K562 (cell line): Measurements from ENCODE around the gene PDE2A. TPM values are rescaled to one million over a fixed set of nuclear protein-coding genes. Genes with fewer than 3 reads are reported as not detected.

ENCODE experiments used
- ATAC-seq: fragments of 200-7000 bp; cut with Tn5 transposase; 3 replicates; pipeline ENCODE4 v1.9.1; 2020; ENCODE audit warnings: moderate library complexity
- BruUV-seq: library from RNA; stranded (reverse); fragments of 400-500 nt; replicated peaks from 2 replicates; lab custom pipeline; 2021; lab: Mats Ljungman, UMichigan
- CTCF ChIA-PET: fragments of 300-600 bp; formaldehyde crosslinking; extraction: SDS; loops from one replicate; lab custom pipeline; 2021; ENCODE audit warnings: low intra/inter-chr PET ratio; lab: Yijun Ruan, JAX
- POLR2A ChIA-PET: fragments of 300-600, 350-650 bp; sonication (Branson Sonifier 250); formaldehyde crosslinking; extraction: SDS; loops from one replicate; lab custom pipeline; 2021; ENCODE audit warnings: antibody characterized with exemption, inconsistent platforms; lab: Yijun Ruan, JAX
- DNase-seq, 4 experiments: peaks; one replicate each; pipeline versions ENCODE4 v3.0.0 to v3.0.0-alpha.2; 2011 to 2018; ENCODE audit warnings: low spot score in 3 of 4, mixed read lengths in 3 of 4; ENCODE audit errors: extremely low read depth in 1 of 4
- FAIRE-seq: peaks from 2 replicates; lab custom pipeline; 2011; peaks lifted over from hg19 to GRCh38; lab: Jason Lieb, UNC
- H2AFZ ChIP-seq: 2 replicates; pipeline ENCODE4 v1.6.0; 2011; ENCODE audit warnings: low read depth, low read length, control low read depth, inconsistent platforms
- H3K27ac ChIP-seq: fragments of 200-600 bp; 3 replicates; pipeline ENCODE4 v1.8.0; 2011; ENCODE audit warnings: low read depth, mild to moderate bottlenecking, control low read depth, inconsistent platforms, low read length, moderate library complexity, mixed read lengths; ENCODE audit errors: extremely low read depth
- H3K27me3 ChIP-seq, 2 experiments: fragments of 300-600 bp in 1 of 2; 2 replicates in 1 of 2; 3 replicates in 1 of 2; pipeline versions ENCODE4 v1.6.0 to v1.8.0; 2011; ENCODE audit warnings: inconsistent platforms in 2 of 2, low read length in 2 of 2, mild to moderate bottlenecking in 1 of 2, mixed read lengths in 1 of 2, moderate library complexity in 1 of 2; ENCODE audit not compliant: control insufficient read depth in 2 of 2, insufficient read depth in 2 of 2
- H3K36me3 ChIP-seq: fragments of 300-600 bp; 3 replicates; pipeline ENCODE4 v1.8.0; 2011; ENCODE audit warnings: mild to moderate bottlenecking, low read length, inconsistent platforms; ENCODE audit not compliant: control insufficient read depth, insufficient read depth
- H3K4me1 ChIP-seq, 2 experiments: fragments of 200-600 bp in 1 of 2; replicated peaks in 1 of 2; 2 replicates in 1 of 2; 3 replicates in 1 of 2; pipeline versions ENCODE4 v1.5.1 to v1.8.0; 2011; ENCODE audit warnings: inconsistent platforms in 2 of 2, low read length in 2 of 2, mild to moderate bottlenecking in 1 of 2, mixed read lengths in 1 of 2, moderate library complexity in 1 of 2; ENCODE audit not compliant: control insufficient read depth in 2 of 2, insufficient read depth in 2 of 2
- H3K4me2 ChIP-seq: 2 replicates; pipeline ENCODE4 v1.6.1; 2011; ENCODE audit warnings: low read length, control low read depth, inconsistent platforms, mixed read lengths; ENCODE audit not compliant: insufficient read depth
- H3K4me3 ChIP-seq: fragments of 200-600 bp; sonication (generic), shearing (Covaris generic); 2 replicates; pipeline ENCODE4 v1.5.1; 2016; ENCODE audit warnings: control low read depth, inconsistent platforms
- H3K79me2 ChIP-seq: fragments of 200-600 bp; 3 replicates; pipeline ENCODE4 v1.8.0; 2011; ENCODE audit warnings: low read length, inconsistent platforms; ENCODE audit not compliant: control insufficient read depth, insufficient read depth
- H3K9ac ChIP-seq, 2 experiments: 2 replicates each; pipeline versions ENCODE4 v1.6.0 to v1.6.1; 2011; ENCODE audit warnings: low read depth in 2 of 2, low read length in 2 of 2, control low read depth in 1 of 2, inconsistent platforms in 1 of 2, mild to moderate bottlenecking in 1 of 2, mixed read lengths in 1 of 2; ENCODE audit not compliant: insufficient read depth in 1 of 2
- H3K9me1 ChIP-seq: one replicate; pipeline ENCODE4 v1.6.0; 2011; ENCODE audit warnings: inconsistent platforms, mild to moderate bottlenecking, low read length, moderate library complexity; ENCODE audit not compliant: control insufficient read depth, insufficient read depth
- H3K9me3 ChIP-seq: replicated peaks from 2 replicates; pipeline ENCODE4 v1.5.1; 2011; ENCODE audit warnings: low read depth, low read length, inconsistent platforms; ENCODE audit not compliant: control insufficient read depth, insufficient read depth
- H4K20me1 ChIP-seq: replicated peaks from 2 replicates; pipeline ENCODE4 v1.6.1; 2011; ENCODE audit warnings: low read length, inconsistent platforms, mixed read lengths; ENCODE audit not compliant: control insufficient read depth, insufficient read depth
- ATF7 ChIP-seq: fragments of 450-650 bp; IDR thresholded peaks from 2 replicates; pipeline ENCODE4 v1.7.1; 2014; ENCODE audit warnings: mild to moderate bottlenecking, moderate library complexity
- CREBBP ChIP-seq: IDR thresholded peaks from one replicate; pipeline ENCODE4 v1.6.1; 2012; ENCODE audit warnings: low read depth, mild to moderate bottlenecking, control low read depth, inconsistent platforms, low read length
- E2F6 ChIP-seq, 2 experiments: IDR thresholded peaks; 2 replicates each; pipeline ENCODE4 v1.6.1; 2011; ENCODE audit warnings: borderline replicate concordance in 1 of 2, control low read depth in 1 of 2, low read depth in 1 of 2, low read length in 1 of 2, mild to moderate bottlenecking in 1 of 2, mixed read lengths in 1 of 2, moderate library complexity in 1 of 2; ENCODE audit not compliant: insufficient read depth in 1 of 2, insufficient read length in 1 of 2, poor library complexity in 1 of 2, severe bottlenecking in 1 of 2; ENCODE audit errors: extremely low read depth in 1 of 2
- ELK1 ChIP-seq: sonication (generic); formaldehyde crosslinking; IDR thresholded peaks from 2 replicates; pipeline ENCODE4 v1.8.1; 2022; ENCODE audit warnings: missing genetic modification reagents
- KAT2B ChIP-seq: IDR thresholded peaks from one replicate; pipeline ENCODE4 v1.6.1; 2012; ENCODE audit warnings: low read depth, mild to moderate bottlenecking, control low read depth, inconsistent platforms, low read length, moderate library complexity
- MLX ChIP-seq, 2 experiments: fragments of 450-650 bp in 1 of 2; sonication (generic) in 1 of 2; formaldehyde crosslinking; conservative IDR thresholded peaks; 2 replicates each; pipeline versions ENCODE4 v1.4.0 to v1.8.1; 2020 to 2022; ENCODE audit warnings: mild to moderate bottlenecking in 1 of 2, missing genetic modification reagents in 1 of 2
- NR0B1 ChIP-seq: fragments of 450-650 bp; IDR thresholded peaks from one replicate; pipeline ENCODE4 v1.6.1; 2018; ENCODE audit warnings: mild to moderate bottlenecking, moderate library complexity; ENCODE audit not compliant: partially characterized antibody
- RBM17 ChIP-seq: fragments of 200-400 bp; formaldehyde crosslinking; IDR thresholded peaks from 2 replicates; pipeline ENCODE4 v1.6.1; 2017; ENCODE audit warnings: low read depth, mild to moderate bottlenecking, low read length, borderline replicate concordance
- RFX7 ChIP-seq: fragments of 250-450 bp; sonication (Bioruptor Pico); IDR thresholded peaks from 2 replicates; pipeline ENCODE4 v1.5.1; 2021; ENCODE audit warnings: mild to moderate bottlenecking
- SIN3B ChIP-seq: fragments of 450-650 bp; IDR thresholded peaks from 2 replicates; pipeline ENCODE4 v1.6.1; 2017; ENCODE audit warnings: low read depth, mild to moderate bottlenecking, moderate library complexity
- SLC30A9 ChIP-seq: fragments of 250-450 bp; sonication (Bioruptor Pico); IDR thresholded peaks from 2 replicates; pipeline ENCODE4 v1.8.0; 2022; ENCODE audit warnings: mild to moderate bottlenecking, moderate library complexity
- ZEB2 ChIP-seq: fragments of 450-650 bp; IDR thresholded peaks from 2 replicates; pipeline ENCODE4 v1.6.1; 2016
- ZKSCAN1 ChIP-seq: fragments of 150-350 bp; IDR thresholded peaks from 2 replicates; pipeline ENCODE4 v1.6.1; 2016; ENCODE audit warnings: low read depth, low read length
- ZNF133 ChIP-seq: fragments of 250-450 bp; sonication (Bioruptor Pico); IDR thresholded peaks from 2 replicates; pipeline ENCODE4 v1.4.0; 2020; ENCODE audit warnings: mild to moderate bottlenecking
- ZNF384 ChIP-seq: IDR thresholded peaks from 2 replicates; pipeline ENCODE4 v1.6.1; 2012; ENCODE audit warnings: low read depth, low read length, improper control_type of control experiment
- ZNF512 ChIP-seq: IDR thresholded peaks from 2 replicates; pipeline ENCODE4 v1.6.1; 2016; ENCODE audit warnings: missing genetic modification characterization, missing compliant biosample characterization
- ZNF57 ChIP-seq: fragments of 450-650 bp; formaldehyde crosslinking; IDR thresholded peaks from 2 replicates; pipeline ENCODE4 v1.4.0; 2020; ENCODE audit warnings: mild to moderate bottlenecking, moderate library complexity
- ZNF699 ChIP-seq: fragments of 250-450 bp; sonication (Bioruptor Pico); IDR thresholded peaks from 2 replicates; pipeline ENCODE4 v1.8.0; 2021; ENCODE audit warnings: mild to moderate bottlenecking, moderate library complexity; ENCODE audit not compliant: insufficient replicate concordance
- WGBS: fragments of 100-300 bp; shearing (Covaris generic); methylation state at CpG from one replicate; pipeline ENCODE4 v1.1.6; 2016; ENCODE audit warnings: low coverage, mixed read lengths; ENCODE audit not compliant: insufficient coverage; ENCODE audit errors: missing lambda C conversion rate; 5-methylcytosine and 5-hydroxymethylcytosine counted together
- in situ Hi-C: fragments of 300-500 bp; cut with MboI; formaldehyde crosslinking; loops from 4 replicates; pipeline ENCODE4 v1.15.0; 2018; ENCODE audit warnings: inconsistent platforms, mixed read lengths
- intact Hi-C: fragments of 100-400 bp; cut with micrococcal nuclease; formaldehyde crosslinking; loops from 2 replicates; pipeline ENCODE4 v1.14.2; 2022
- polyA plus RNA-seq, 8 experiments: library from polyadenylated mRNA; depleted of rRNA in 4 of 8; stranded (reverse) in 5 of 8; unstranded in 3 of 8; fragments of >200 nt; fragmentation: Nextera tagmentation in 2 of 8; fragmentation: Illumina TruSeq in 1 of 8; extraction: Ambion mirVana in 2 of 8; extraction: Trizol in 1 of 8; gene quantifications; 2 replicates each; pipeline versions ENCODE4 v1.2.1 to v1.2.3, GENCODE V29; 2011 to 2014; ENCODE audit warnings: inconsistent platforms in 1 of 8, missing spikeins in 1 of 8
- total RNA-seq, 7 experiments: library from RNA; depleted of rRNA in 6 of 7; stranded (reverse); fragments of >200 nt in 6 of 7; fragmentation: Illumina TruSeq in 2 of 7; extraction: Trizol in 2 of 7; gene quantifications; 2 replicates each; pipeline versions ENCODE4 v1.2.1 to v1.2.3, GENCODE V29; 2011 to 2021; ENCODE audit warnings: low replicate concordance in 1 of 7

Gene PDE2A
- total and polyA plus RNA-seq, 9 of the 15 experiments (the other 6 are each of a cell fraction or from before 2014, with no cell fraction given) = 0.07 to 15.2 (median 1.6) TPM; not detected in 1

GRCh38 chr11:72583177-72583553 lies 91.1 kb downstream of the PDE2A start:
- Histone ChIP-seq H3K4me1 (peaks cover 0 to 9% of the 10 kb centered on the region in 2 experiments; a peak in 2 of 5 replicates), H3K27ac (no peak overlapping the region), H3K4me2 (no peak overlapping the region), H3K36me3 (no peaks in the 10 kb centered on the region), H3K9ac (no peak overlapping the region), H2AFZ (no peak overlapping the region), H3K27me3 (peaks cover 5 to 46% of the 10 kb centered on the region in 2 experiments; a peak in 3 of 5 replicates), H4K20me1 (peaks cover 30% of the 10 kb centered on the region), H3K9me1 (no peaks in the 10 kb centered on the region), H3K9me3 (no peaks in the 10 kb centered on the region), H3K4me3 (no peak overlapping the region), H3K79me2 (no peaks in the 10 kb centered on the region)
- no peak for FAIRE-seq
- WGBS = 5% methylated on average over 2 of the region's 2 CpGs
- BruUV-seq = no TSS peak
- intact Hi-C loops = loop anchor here (10.0 kb wide), 1 partner anchor 252 kb away; no protein-coding TSS in a partner anchor
- in situ Hi-C loops = no loop called here
- ChIA-PET POLR2A (no interaction called here), CTCF (interaction anchor here (0.7 kb wide), 1 partner anchor 60 kb away, joined by 3 read pairs; no protein-coding TSS in a partner anchor)
- no peak for ATAC-seq
- DNase-seq = no peak
- TF ChIP-seq RBM17 (no peak), RFX7 (no peak), ATF7 (no peak), ZNF57 (no peak), E2F6 (IDR thresholded peaks at IDR 0.05; ENCODE audit: borderline replicate concordance in 1 of 2, extremely low read depth in 1 of 2, insufficient read depth in 1 of 2, insufficient read length in 1 of 2, low read depth in 1 of 2, low read length in 1 of 2, poor library complexity in 1 of 2, severe bottlenecking in 1 of 2) (no peak), NR0B1 (no peak), MLX (CRISPR knock-in tag; conservative IDR thresholded peaks at IDR 0.05) (no peak), SLC30A9 (CRISPR knock-in tag) (no peak), ZEB2 (no peak), SIN3B (no peak), ZNF133 (no peak), KAT2B (no peak), ELK1 (no peak), ZKSCAN1 (no peak), CREBBP (no peak), ZNF512 (tag) (no peak), ZNF699 (CRISPR knock-in tag) (no peak), ZNF384 (no peak)
